Gastrocnemius medialis (tissue), 4 donors: ENCODE data around the gene DMD. TPM values are rescaled to one million over a fixed set of nuclear protein-coding genes. Genes with fewer than 3 reads are reported as not detected.

Source experiments
- ATAC-seq, 2 donors: fragments of 150-250 bp; one replicate each; pipeline ENCODE4 v1.9.1; 2016
- DNase-seq, 2 donors: peaks; one replicate each; pipeline ENCODE4 v3.0.0-alpha.2; 2019
- H3K27ac ChIP-seq, 4 donors: fragments of 200-600 bp; sonication (generic); 1 replicate in 1 of 4; 2 replicates in 3 of 4; pipeline ENCODE4 v1.5.1; 2016 to 2018; ENCODE audit warnings: mild to moderate bottlenecking in 2 of 4, moderate library complexity in 1 of 4
- H3K27me3 ChIP-seq, 3 donors: fragments of 200-600 bp; sonication (generic) in 2 of 3; 1 replicate in 1 of 3; 2 replicates in 2 of 3; pipeline versions ENCODE4 v1.5.1 to v1.6.0; 2016 to 2019; ENCODE audit warnings: mild to moderate bottlenecking in 1 of 3, moderate library complexity in 1 of 3
- H3K36me3 ChIP-seq, 2 donors: fragments of 200-600 bp; sonication (generic) in 1 of 2; one replicate each; pipeline ENCODE4 v1.5.1; 2017 to 2018
- H3K4me1 ChIP-seq, 2 donors: fragments of 200-600 bp; sonication (generic) in 1 of 2; one replicate each; pipeline ENCODE4 v1.5.1; 2016 to 2017; ENCODE audit warnings: mild to moderate bottlenecking in 2 of 2
- H3K4me3 ChIP-seq, 4 donors: fragments of 200-600 bp; sonication (generic) in 3 of 4; 1 replicate in 1 of 4; 2 replicates in 3 of 4; pipeline ENCODE4 v1.5.1; 2016 to 2019; ENCODE audit warnings: mild to moderate bottlenecking in 2 of 4
- H3K9me3 ChIP-seq, 3 donors: fragments of 200-600 bp; sonication (generic) in 2 of 3; 1 replicate in 1 of 3; 2 replicates in 2 of 3; pipeline ENCODE4 v1.5.1; 2016 to 2019
- POLR2A ChIP-seq, 2 donors: fragments of 450-650 bp; IDR thresholded peaks; one replicate each; pipeline ENCODE4 v1.6.1; 2017; ENCODE audit warnings: antibody characterized with exemption in 2 of 2, mild to moderate bottlenecking in 2 of 2, moderate library complexity in 2 of 2
- in situ Hi-C, 4 donors: fragments of 200-750 bp; cut with MboI; loops; one replicate each; pipeline versions ENCODE4 v1.15.0 to v1.8.0; 2017; ENCODE audit warnings: low sequenced_read_pairs in 4 of 4
- intact Hi-C: fragments of 100-400 bp; cut with DNase I; formaldehyde crosslinking; loops from one replicate; pipeline ENCODE4 v1.15.1; 2023; ENCODE audit warnings: low total_unique reads
- total RNA-seq, 4 donors: library from RNA; depleted of rRNA; stranded (reverse); fragments of >200 nt; gene quantifications; one replicate each; pipeline versions ENCODE4 v1.1.0 to v1.2.3, GENCODE V29; 2016
- TF ChIP-seq, protein P1 (sequence below), 5 experiments: fragments of 450-650 bp in 3 of 5; fragments of 200-600 bp in 2 of 5; sonication (generic) in 2 of 5; IDR thresholded peaks in 4 of 5; conservative IDR thresholded peaks in 1 of 5; 1 replicate in 4 of 5; 2 replicates in 1 of 5; pipeline ENCODE4 v1.5.1; 2016 to 2019; ENCODE audit warnings: antibody characterized with exemption in 5 of 5, mild to moderate bottlenecking in 3 of 5, moderate library complexity in 3 of 5

Gene DMD
- total RNA-seq, 4 donors from 2014 or later, result 53.5 to 201 (median 98.9) TPM

DNA sequence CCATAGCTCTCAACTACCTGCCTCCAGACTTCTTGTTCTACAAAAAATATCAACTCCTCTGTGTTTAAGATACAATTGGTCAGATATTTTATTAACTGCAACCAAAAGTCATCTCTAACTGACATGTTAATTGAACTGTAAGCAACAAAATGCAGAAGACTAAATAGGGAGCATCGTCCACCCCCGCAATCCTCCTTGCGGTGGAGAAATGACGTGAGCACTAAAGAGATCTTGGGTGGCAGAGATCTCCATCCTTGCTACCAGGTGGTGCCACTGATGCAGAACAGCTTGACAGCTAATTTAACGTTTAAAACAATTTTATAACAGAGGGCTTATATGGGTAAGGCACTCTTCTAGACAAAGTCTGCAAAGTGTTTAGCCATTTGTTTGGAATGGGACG is 1975.1 kb downstream of the DMD start:
- DNase-seq (no peak), ATAC-seq (no peak)
- H3K36me3 ChIP-seq, result no peaks in the 10 kb centered on the region
- intact Hi-C loops (no loop called here), in situ Hi-C loops (no loop called here)
- no peak overlapping the region for H3K4me3 ChIP-seq
- no peak overlapping the region for H3K27ac ChIP-seq
- H3K27me3 ChIP-seq, result no peaks in the 10 kb centered on the region
- H3K9me3 ChIP-seq, result no peaks in the 10 kb centered on the region
- no peaks in the 10 kb centered on the region for H3K4me1 ChIP-seq
- TF ChIP-seq, protein P1, sequence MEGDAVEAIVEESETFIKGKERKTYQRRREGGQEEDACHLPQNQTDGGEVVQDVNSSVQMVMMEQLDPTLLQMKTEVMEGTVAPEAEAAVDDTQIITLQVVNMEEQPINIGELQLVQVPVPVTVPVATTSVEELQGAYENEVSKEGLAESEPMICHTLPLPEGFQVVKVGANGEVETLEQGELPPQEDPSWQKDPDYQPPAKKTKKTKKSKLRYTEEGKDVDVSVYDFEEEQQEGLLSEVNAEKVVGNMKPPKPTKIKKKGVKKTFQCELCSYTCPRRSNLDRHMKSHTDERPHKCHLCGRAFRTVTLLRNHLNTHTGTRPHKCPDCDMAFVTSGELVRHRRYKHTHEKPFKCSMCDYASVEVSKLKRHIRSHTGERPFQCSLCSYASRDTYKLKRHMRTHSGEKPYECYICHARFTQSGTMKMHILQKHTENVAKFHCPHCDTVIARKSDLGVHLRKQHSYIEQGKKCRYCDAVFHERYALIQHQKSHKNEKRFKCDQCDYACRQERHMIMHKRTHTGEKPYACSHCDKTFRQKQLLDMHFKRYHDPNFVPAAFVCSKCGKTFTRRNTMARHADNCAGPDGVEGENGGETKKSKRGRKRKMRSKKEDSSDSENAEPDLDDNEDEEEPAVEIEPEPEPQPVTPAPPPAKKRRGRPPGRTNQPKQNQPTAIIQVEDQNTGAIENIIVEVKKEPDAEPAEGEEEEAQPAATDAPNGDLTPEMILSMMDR (IDR thresholded peaks at IDR 0.05 in 4 of 5, conservative IDR thresholded peaks at IDR 0.05 in 1 of 5), result no peak
- no peak for TF ChIP-seq POLR2A (IDR thresholded peaks at IDR 0.05)

DNA sequence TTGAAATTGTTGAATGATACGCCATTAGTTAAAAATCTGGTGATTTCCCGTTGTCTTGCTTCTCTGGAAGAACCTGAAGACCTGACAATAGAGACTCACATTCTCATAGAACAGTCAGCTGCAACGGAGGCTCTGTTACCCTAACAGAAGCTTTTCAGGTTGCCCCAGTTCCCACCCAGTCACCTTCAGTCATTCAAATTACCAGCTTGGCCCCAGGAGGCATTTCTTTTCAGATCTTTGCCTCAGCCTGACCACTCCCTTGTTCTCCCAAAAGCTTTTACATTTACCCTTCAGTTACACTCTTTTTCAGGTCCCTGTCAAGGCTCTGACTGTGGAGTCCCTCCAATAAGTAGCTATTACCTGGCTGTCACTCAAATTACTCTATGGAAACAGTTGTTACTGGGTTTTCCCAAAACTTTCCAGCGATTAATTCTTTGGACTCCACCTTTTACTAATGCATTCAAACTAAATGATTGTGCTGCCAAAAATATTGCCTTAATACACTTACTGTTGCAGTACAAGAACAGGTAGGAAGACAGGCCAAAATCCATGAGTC is 1977.3 kb downstream of the DMD start:
- in situ Hi-C loops, result no loop called here
- intact Hi-C loops, result no loop called here
- ATAC-seq, result no peak

DNA sequence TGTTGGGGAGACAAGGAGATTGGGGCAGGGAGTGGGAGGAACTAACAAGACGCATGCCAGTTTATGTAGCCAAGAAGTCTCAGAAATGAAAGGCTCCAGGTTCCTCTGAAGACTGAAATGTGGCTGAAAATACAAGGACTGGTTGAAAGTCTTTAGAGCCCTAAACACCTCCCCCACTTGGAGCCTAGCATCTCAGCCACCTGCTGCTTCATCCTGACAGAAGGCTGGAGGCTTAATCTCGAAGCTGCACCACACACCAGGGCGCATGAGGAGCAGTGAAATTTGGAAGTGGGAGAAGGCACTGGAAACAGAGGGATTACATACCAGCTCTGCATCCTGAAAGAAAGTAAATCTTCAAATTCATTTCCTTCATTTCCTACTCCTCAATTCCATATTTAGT is 1978.8 kb downstream of the DMD start:
- in situ Hi-C loops, result no loop called here
- DNase-seq (no peak), ATAC-seq (no peak)
- TF ChIP-seq, protein P1 (IDR thresholded peaks at IDR 0.05 in 4 of 5, conservative IDR thresholded peaks at IDR 0.05 in 1 of 5), result no peak
- TF ChIP-seq POLR2A (IDR thresholded peaks at IDR 0.05), result no peak
- Histone ChIP-seq H3K27ac (no peak overlapping the region), H3K4me1 (no peaks in the 10 kb centered on the region), H3K36me3 (no peaks in the 10 kb centered on the region), H3K9me3 (no peaks in the 10 kb centered on the region), H3K4me3 (no peak overlapping the region), H3K27me3 (no peaks in the 10 kb centered on the region)
- intact Hi-C loops, result no loop called here

More for the DNA sequence above, 1977.3 kb downstream of the DMD start:
- Histone ChIP-seq H3K36me3 (no peaks in the 10 kb centered on the region), H3K9me3 (no peaks in the 10 kb centered on the region), H3K4me3 (no peak overlapping the region), H3K27ac (no peak overlapping the region), H3K4me1 (no peaks in the 10 kb centered on the region), H3K27me3 (no peaks in the 10 kb centered on the region)
- TF ChIP-seq, protein P1 (IDR thresholded peaks at IDR 0.05 in 4 of 5, conservative IDR thresholded peaks at IDR 0.05 in 1 of 5), result no peak
- TF ChIP-seq POLR2A (IDR thresholded peaks at IDR 0.05), result no peak
- DNase-seq, result no peak

DNA sequence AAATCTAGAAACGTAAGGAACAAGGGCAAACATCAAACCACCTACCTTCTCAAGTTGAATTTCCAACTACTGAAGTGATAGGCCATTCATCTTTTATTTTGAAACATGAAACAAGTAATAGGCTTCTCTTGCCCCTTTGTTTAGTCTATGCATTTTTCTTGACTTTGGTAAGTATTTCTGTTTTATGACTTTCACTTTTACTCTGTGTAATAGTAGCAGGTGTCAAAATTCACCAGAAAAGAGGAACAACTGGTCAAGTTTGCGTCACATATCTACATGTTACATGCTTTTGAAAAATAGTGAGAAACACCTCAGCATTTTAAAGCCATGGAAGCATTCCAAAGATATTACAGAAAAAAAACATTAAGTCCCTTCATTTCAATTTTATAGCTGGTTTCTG is 1982.4 kb downstream of the DMD start:
- no peak overlapping the region for H3K27ac ChIP-seq
- intact Hi-C loops (no loop called here), in situ Hi-C loops (no loop called here)
- H3K27me3 ChIP-seq, result no peaks in the 10 kb centered on the region
- DNase-seq (no peak), ATAC-seq (no peak)
- peaks cover 0 to 9% of the 10 kb centered on the region in 2 donors for H3K4me1 ChIP-seq
- no peaks in the 10 kb centered on the region for H3K9me3 ChIP-seq
- H3K36me3 ChIP-seq, result no peaks in the 10 kb centered on the region
- TF ChIP-seq, protein P1 (IDR thresholded peaks at IDR 0.05 in 4 of 5, conservative IDR thresholded peaks at IDR 0.05 in 1 of 5), result no peak
- no peak for TF ChIP-seq POLR2A (IDR thresholded peaks at IDR 0.05)
- H3K4me3 ChIP-seq, result no peak overlapping the region

DNA sequence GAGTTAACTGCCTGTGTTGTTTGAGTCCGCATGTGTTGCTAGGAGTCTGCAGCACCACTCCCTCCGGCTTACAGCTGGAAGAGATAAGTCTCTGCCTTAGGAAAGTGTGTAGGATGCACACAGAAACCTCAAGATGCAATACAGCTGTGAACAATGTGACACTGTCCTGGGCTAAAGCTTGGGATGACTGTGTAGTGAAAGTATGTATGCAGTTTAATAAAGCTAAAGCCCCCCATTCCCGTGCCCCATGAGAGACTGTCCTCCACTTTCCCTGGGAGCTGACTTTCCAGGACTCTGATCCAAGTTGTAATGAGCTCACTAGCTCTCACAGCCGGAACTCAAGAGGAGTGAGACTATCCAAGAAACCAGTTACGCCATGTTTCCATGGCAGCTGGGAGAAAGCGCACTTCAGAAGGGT is 1982.9 kb downstream of the DMD start:
- in situ Hi-C loops, result no loop called here
- DNase-seq, result peak in 1 of 2 donors; percentile 13

More for the DNA sequence above, 1982.9 kb downstream of the DMD start:
- Histone ChIP-seq H3K9me3 (no peaks in the 10 kb centered on the region), H3K4me3 (no peak overlapping the region), H3K27me3 (no peaks in the 10 kb centered on the region), H3K27ac (no peak overlapping the region), H3K4me1 (peaks cover 0 to 9% of the 10 kb centered on the region in 2 donors), H3K36me3 (no peaks in the 10 kb centered on the region)
- intact Hi-C loops, result no loop called here
- no peak for TF ChIP-seq POLR2A (IDR thresholded peaks at IDR 0.05)
- TF ChIP-seq, protein P1 (IDR thresholded peaks at IDR 0.05 in 4 of 5, conservative IDR thresholded peaks at IDR 0.05 in 1 of 5), result no peak
- no peak for ATAC-seq
